GM12874 (cell line): Measurements from ENCODE around the gene DCP1B.

ENCODE experiments used
- TF ChIP-seq, protein P1 (sequence below): IDR thresholded peaks from 2 replicates; pipeline ENCODE4 v1.5.1; 2011; ENCODE audit warnings: low read depth, mild to moderate bottlenecking, control low read depth, low read length, moderate library complexity; ENCODE audit not compliant: insufficient read depth

The DCP1B gene

GRCh38 chr12:1930803-1931597, 73.3 kb downstream of the DCP1B start:
- TF ChIP-seq, protein P1, sequence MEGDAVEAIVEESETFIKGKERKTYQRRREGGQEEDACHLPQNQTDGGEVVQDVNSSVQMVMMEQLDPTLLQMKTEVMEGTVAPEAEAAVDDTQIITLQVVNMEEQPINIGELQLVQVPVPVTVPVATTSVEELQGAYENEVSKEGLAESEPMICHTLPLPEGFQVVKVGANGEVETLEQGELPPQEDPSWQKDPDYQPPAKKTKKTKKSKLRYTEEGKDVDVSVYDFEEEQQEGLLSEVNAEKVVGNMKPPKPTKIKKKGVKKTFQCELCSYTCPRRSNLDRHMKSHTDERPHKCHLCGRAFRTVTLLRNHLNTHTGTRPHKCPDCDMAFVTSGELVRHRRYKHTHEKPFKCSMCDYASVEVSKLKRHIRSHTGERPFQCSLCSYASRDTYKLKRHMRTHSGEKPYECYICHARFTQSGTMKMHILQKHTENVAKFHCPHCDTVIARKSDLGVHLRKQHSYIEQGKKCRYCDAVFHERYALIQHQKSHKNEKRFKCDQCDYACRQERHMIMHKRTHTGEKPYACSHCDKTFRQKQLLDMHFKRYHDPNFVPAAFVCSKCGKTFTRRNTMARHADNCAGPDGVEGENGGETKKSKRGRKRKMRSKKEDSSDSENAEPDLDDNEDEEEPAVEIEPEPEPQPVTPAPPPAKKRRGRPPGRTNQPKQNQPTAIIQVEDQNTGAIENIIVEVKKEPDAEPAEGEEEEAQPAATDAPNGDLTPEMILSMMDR: no peak

GRCh38 chr12:1929985-1930802, 74.1 kb downstream of the DCP1B start:
- TF ChIP-seq, protein P1: no peak

DNA sequence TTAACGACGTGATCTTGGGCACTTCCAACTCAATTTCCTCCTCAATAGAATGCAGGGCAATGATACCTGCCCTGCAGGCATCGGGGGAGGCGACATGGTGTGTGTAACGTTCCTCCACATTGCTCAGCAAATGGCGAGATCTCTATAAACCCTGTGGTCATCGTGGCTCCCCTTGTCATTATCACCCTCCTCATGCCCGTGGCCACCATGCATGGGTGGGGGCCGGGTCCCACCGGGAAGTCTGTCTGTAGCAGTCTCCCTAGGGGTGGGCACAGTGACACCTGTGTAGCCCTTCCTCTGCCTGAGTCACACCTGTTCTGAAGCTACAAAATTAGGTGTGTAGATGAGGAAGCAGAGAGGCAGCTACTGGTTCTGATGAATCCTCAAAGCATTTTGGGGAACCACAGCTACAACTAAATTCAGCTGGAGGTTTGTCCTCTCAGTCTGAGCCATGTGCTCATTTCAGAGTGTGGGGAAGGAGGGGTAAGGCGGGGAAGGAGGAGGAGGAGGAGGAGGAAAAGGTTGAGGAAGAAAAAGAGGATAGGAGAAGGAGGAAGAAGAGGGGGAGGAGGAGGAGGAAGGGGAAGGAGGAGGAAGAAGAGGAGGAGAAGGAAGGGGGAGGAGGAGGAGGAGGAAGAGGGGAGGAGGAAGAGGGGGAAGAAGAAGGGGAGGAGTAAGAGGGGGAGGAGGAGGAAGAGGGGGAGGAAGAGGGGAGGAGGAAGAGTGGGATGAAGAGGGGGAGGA, 74.8 kb downstream of the DCP1B start:
- TF ChIP-seq, protein P1: no peak

GRCh38 chr12:1928439-1929121, 75.7 kb downstream of the DCP1B start:
- TF ChIP-seq, protein P1: no peak

GRCh38 chr12:1927751-1928351, 76.4 kb downstream of the DCP1B start:
- TF ChIP-seq, protein P1: no peak

DNA sequence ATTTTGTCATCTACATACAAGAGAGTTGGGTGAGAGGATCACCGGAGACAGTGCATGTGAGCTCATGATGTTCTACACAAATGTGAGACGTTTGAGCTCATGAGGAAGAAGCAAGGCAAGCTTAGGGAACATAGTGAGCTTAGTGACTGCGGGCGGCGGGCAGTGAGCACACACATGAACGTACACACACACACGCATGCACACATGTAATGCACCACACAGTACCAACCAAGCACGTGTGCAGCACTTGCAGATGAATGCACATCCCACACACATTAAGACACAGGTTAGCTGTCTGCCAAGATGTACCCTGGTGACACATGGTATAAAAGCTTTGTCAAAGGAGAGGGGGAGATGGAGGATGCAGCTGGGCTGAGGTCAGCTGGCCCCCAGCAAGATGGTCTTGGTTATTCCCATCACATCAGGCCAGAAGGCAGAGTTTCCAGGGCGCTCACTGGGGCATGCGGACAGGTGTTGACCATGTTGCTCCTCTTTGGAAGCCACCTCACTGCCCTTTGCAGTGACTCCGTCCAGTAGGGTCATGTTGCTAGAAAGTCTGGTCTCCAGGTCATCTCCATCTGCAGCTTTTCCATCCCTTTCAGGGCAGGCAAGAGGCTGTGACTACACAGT, 77.1 kb downstream of the DCP1B start:
- TF ChIP-seq, protein P1: no peak
